Stimulated activated CD8-positive, alpha-beta memory T cell treated with anti-CD3 and anti-CD28 coated beads, Interleukin-7, amount 100 ng/mL, for 4 hours (primary cell): ENCODE results near the gene MCHR1.

Experiments used
- DNase-seq, 2 donors: peaks; one replicate each; pipeline ENCODE4 v3.0.0-alpha.2; 2020; ENCODE audit warnings: low read depth in 2 of 2

MCHR1 gene

DNA sequence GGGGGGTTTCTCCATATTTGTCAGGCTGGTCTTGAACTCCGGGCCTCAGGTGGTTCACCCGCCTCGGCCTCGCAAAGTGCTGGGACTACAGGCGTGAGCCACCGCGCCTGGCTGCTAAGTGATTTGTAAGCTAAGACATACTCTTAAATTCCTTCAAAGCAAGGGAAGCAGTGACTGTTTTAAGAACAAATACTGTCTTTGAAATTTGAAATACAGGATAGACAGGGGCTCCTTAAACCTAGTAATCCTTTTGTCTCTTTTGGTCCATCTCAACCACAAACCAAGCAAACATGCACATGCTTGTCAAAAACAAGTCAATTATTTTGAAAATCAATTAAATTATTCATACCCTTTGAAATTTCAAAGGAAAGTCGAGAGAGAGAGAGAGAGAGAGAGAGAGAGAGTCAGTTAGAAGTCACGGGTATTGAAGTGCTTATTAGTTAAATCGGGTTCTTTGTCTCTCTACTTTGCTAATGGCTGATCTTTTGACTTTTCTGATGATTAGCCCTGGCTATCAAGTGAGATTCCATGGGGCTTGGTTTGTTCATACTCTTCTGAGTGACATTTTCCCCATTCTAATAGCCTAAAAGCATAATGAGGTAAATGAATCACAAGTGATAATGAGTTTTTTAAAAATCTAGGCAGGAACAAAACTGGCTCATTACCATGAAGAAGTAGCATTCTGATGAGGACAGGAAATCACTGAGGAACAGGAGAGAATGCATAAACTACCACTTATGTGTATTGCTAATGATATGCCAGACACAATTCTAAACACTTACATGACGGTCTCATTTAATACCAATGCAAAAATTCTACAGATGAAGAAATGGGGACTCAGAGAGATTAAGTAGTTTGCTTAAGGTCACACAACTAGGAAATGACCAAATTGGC, 48.0 kb downstream of the MCHR1 start:
- DNase-seq, result no peak

- DNase-seq, result no peak
These were observed 48.8 kb downstream of the MCHR1 start for GRCh38 chr22:40727964-40728615.

GRCh38 chr22:40728731-40729189, 49.5 kb downstream of the MCHR1 start:
- peak; percentile 17 to 32 for DNase-seq

GRCh38 chr22:40729284-40729683, 50.0 kb downstream of the MCHR1 start:
- no peak for DNase-seq
